Lung (tissue), 12 donors: ENCODE results near the gene ARHGAP15. TPM values are rescaled to one million over a fixed set of nuclear protein-coding genes. Genes with fewer than 3 reads are reported as not detected.
A peak's percentile ranks its signal among the peaks of the same experiment; 100 is the strongest.

Source experiments
- ATAC-seq: fragments of 200-7000 bp; cut with Tn5 transposase; one replicate; pipeline ENCODE4 v1.9.1; 2020; ENCODE audit warnings: moderate number of reproducible peaks; ENCODE audit not compliant: insufficient read depth, low FRiP score
- DNase-seq, 3 donors: peaks; one replicate each; pipeline ENCODE4 v3.0.0-alpha.2; 2013 to 2017
- H3K27ac ChIP-seq, 2 donors: one replicate each; pipeline ENCODE4 v1.5.1; 2013; ENCODE audit warnings: mild to moderate bottlenecking in 2 of 2, moderate library complexity in 2 of 2, control low read depth in 1 of 2, inconsistent platforms in 1 of 2, low read depth in 1 of 2, low read length in 1 of 2
- H3K27me3 ChIP-seq, 3 donors: one replicate each; pipeline ENCODE4 v1.5.1; 2013; ENCODE audit warnings: low read length in 2 of 3; ENCODE audit not compliant: control insufficient read depth in 3 of 3, insufficient read depth in 3 of 3
- H3K36me3 ChIP-seq, 4 donors: one replicate each; pipeline ENCODE4 v1.5.1; 2013; ENCODE audit warnings: low read length in 4 of 4, mild to moderate bottlenecking in 1 of 4, moderate library complexity in 1 of 4; ENCODE audit not compliant: control insufficient read depth in 4 of 4, insufficient read depth in 4 of 4
- H3K4me1 ChIP-seq, 5 donors: one replicate each; pipeline ENCODE4 v1.5.1; 2013; ENCODE audit warnings: low read length in 5 of 5, mild to moderate bottlenecking in 2 of 5, moderate library complexity in 1 of 5; ENCODE audit not compliant: control insufficient read depth in 5 of 5, insufficient read depth in 5 of 5
- H3K4me3 ChIP-seq: one replicate; pipeline ENCODE4 v1.5.1; 2013; ENCODE audit warnings: mild to moderate bottlenecking, control low read depth, moderate library complexity
- H3K9ac ChIP-seq, 2 donors: one replicate each; pipeline ENCODE4 v1.5.1; 2013; ENCODE audit warnings: low read length in 2 of 2, control low read depth in 1 of 2; ENCODE audit not compliant: insufficient read depth in 1 of 2
- H3K9me3 ChIP-seq, 4 donors: one replicate each; pipeline ENCODE4 v1.5.1; 2013; ENCODE audit warnings: low read length in 3 of 4, mild to moderate bottlenecking in 1 of 4, moderate library complexity in 1 of 4; ENCODE audit not compliant: control insufficient read depth in 4 of 4, insufficient read depth in 3 of 4
- WGBS, 2 donors: extraction: QIAGEN DNeasy Blood & Tissue Kit; methylation state at CpG; one replicate each; pipeline ENCODE4 v1.1.7; 2013; 5-methylcytosine and 5-hydroxymethylcytosine counted together
- polyA plus RNA-seq, 2 donors: library from polyadenylated mRNA; stranded (reverse); fragments of 200-250 nt; gene quantifications; one replicate each; pipeline ENCODE4 v1.2.1, GENCODE V29; 2013
- total RNA-seq, 2 donors: library from RNA; depleted of rRNA in 1 of 2; stranded (reverse); fragments of >200 nt in 1 of 2; gene quantifications; one replicate each; pipeline ENCODE4 v1.2.1, GENCODE V29; 2014 to 2021
- TF ChIP-seq, protein P1 (sequence below): IDR thresholded peaks from 2 replicates; pipeline ENCODE4 v1.5.1; 2012; ENCODE audit warnings: mild to moderate bottlenecking; ENCODE audit errors: control extremely low read depth, extremely low read depth
- donor health status: control.
- donor health status: control.
- donor health status: Bipolar disorder and iron deficiency.
- donor health status: healthy.
- donor health status: DM: yes; HTN: yes; CAD: no.

The ARHGAP15 gene
- total and polyA plus RNA-seq, 4 donors, result 5.9 to 74.3 (median 13.2) TPM

- DNase-seq, result peak; percentile 12 to 86 (median 73)
- no peak overlapping the region for H3K27ac ChIP-seq
- ATAC-seq, result no peak
- H3K4me3 ChIP-seq, result no peak overlapping the region
- H3K4me1 ChIP-seq, result peaks cover 0 to 18% (median 0%) of the 10 kb centered on the region in 5 donors
- no peaks in the 10 kb centered on the region for H3K36me3 ChIP-seq
- H3K9me3 ChIP-seq, result no peaks in the 10 kb centered on the region
- TF ChIP-seq, protein P1, sequence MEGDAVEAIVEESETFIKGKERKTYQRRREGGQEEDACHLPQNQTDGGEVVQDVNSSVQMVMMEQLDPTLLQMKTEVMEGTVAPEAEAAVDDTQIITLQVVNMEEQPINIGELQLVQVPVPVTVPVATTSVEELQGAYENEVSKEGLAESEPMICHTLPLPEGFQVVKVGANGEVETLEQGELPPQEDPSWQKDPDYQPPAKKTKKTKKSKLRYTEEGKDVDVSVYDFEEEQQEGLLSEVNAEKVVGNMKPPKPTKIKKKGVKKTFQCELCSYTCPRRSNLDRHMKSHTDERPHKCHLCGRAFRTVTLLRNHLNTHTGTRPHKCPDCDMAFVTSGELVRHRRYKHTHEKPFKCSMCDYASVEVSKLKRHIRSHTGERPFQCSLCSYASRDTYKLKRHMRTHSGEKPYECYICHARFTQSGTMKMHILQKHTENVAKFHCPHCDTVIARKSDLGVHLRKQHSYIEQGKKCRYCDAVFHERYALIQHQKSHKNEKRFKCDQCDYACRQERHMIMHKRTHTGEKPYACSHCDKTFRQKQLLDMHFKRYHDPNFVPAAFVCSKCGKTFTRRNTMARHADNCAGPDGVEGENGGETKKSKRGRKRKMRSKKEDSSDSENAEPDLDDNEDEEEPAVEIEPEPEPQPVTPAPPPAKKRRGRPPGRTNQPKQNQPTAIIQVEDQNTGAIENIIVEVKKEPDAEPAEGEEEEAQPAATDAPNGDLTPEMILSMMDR, result no peak
- no peak overlapping the region for H3K9ac ChIP-seq
- no peaks in the 10 kb centered on the region for H3K27me3 ChIP-seq
- WGBS, 2 donors, result 64 to 76% methylated on average over 5 of the region's 5 CpGs
These were observed 161.0 kb downstream of the ARHGAP15 start for GRCh38 chr2:143290221-143290620.

DNA sequence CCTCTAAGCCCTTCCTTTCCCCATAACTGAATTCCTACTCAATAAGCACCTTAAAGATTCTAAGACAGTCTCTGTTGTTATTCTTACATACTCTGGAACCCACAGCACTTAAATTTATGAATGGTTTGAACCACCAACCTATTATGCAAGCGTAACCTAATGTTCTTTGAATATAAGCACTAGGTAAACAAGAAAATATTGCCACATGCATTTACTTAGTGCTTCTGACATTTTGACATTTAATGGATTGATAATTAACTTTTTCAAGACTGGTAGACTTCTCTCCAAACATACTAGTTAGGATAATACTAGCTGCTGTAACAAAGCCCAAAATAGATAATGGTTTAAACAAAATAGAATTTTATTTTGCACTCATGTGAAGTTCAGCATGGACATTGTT is 164.8 kb downstream of the ARHGAP15 start:
- TF ChIP-seq, protein P1, result no peak
- no peak for ATAC-seq
- Histone ChIP-seq H3K4me3 (no peak overlapping the region), H3K36me3 (no peaks in the 10 kb centered on the region), H3K27ac (no peak overlapping the region), H3K4me1 (peaks cover 0 to 13% (median 0%) of the 10 kb centered on the region in 5 donors), H3K9ac (no peak overlapping the region), H3K9me3 (no peaks in the 10 kb centered on the region), H3K27me3 (no peaks in the 10 kb centered on the region)
- DNase-seq, result no peak
- 75 to 83% methylated on average over 1 of the region's 1 CpG for WGBS, 2 donors

DNA sequence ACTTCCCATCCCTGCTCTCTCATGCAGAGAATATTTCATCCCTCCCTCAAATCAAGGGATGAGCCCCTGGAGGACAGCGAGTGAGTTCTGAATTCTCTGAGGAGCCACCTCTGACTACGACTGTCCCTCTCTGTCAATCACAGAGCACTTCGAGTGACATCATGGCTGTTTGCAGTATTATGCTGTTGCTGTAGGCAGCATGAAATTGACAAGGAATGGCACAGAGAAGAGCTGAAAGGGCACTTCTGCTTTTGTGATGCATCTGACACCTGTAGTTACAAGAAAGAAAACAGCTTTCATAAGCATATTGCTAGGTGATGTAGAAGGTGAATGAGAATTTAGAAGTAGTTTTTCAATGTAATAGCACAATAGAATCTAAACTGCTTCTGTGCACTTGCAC is 166.9 kb downstream of the ARHGAP15 start:
- no peak for DNase-seq
- H3K9ac ChIP-seq, result no peak overlapping the region
- H3K36me3 ChIP-seq, result no peaks in the 10 kb centered on the region
- no peak overlapping the region for H3K27ac ChIP-seq
- ATAC-seq, result no peak
- WGBS, 2 donors, result 85 to 87% methylated on average over 3 of the region's 3 CpGs
- H3K9me3 ChIP-seq, result no peaks in the 10 kb centered on the region
- TF ChIP-seq, protein P1, result no peak
- H3K4me1 ChIP-seq, result peaks cover 0 to 1% (median 0%) of the 10 kb centered on the region in 5 donors
- H3K27me3 ChIP-seq, result no peaks in the 10 kb centered on the region
- H3K4me3 ChIP-seq, result no peak overlapping the region

DNA sequence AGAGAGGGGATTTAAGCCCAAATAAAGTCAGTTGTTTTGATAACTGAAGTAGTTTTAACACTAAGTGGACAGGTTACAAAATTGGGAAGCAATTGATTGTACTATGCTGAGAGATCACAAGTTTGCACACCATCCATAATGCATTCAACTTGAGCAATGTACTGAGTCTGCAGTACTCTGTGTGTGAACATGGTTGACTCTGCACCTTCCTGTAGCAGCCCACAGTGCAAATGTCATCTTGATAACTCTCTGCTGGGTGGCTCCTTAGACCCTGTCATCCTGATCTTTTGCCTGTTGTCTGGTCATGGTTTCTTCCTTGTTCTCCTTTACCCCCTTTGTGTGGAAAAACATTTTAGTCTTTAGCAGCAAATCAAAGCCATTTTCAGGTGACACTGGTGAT is 168.0 kb downstream of the ARHGAP15 start:
- H3K4me1 ChIP-seq, result peaks cover 0 to 1% (median 0%) of the 10 kb centered on the region in 5 donors
- no peak for DNase-seq
- no peaks in the 10 kb centered on the region for H3K9me3 ChIP-seq
- H3K27ac ChIP-seq, result no peak overlapping the region
- H3K36me3 ChIP-seq, result no peaks in the 10 kb centered on the region
- no peak overlapping the region for H3K4me3 ChIP-seq
- H3K9ac ChIP-seq, result no peak overlapping the region
- TF ChIP-seq, protein P1, result no peak
- ATAC-seq, result no peak
- no peaks in the 10 kb centered on the region for H3K27me3 ChIP-seq
